Measurements from ENCODE around the gene GRIN2A. TPM values are rescaled to one million over a fixed set of nuclear protein-coding genes. Genes with fewer than 3 reads are reported as not detected.

Gene GRIN2A
- polyA plus RNA-seq, 1 experiment = not detected

DNA sequence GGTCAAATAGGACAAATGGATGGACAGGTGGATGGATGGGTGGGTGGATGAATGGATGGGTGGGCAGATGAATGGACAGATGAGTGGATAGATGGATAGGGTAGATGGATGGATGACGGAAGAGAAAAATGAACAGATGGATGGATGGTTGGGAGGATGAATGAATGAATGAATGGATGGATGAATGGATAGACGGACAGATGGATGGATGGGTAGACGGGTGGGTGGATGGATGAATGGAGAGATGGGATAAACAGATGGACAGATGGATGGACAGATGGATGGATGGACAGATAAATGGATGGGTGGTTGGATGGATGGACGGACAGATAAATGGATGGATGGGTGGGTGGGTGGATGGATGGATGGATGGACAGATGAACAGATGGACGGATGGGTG, 232.8 kb downstream of the GRIN2A start:
- POLR2A ChIA-PET = no interaction called here
- CTCF ChIA-PET = interaction anchor here (0.5 kb wide), 1 partner anchor 38 kb away, joined by 3 read pairs; no protein-coding TSS in a partner anchor
- TF ChIP-seq, protein P1, sequence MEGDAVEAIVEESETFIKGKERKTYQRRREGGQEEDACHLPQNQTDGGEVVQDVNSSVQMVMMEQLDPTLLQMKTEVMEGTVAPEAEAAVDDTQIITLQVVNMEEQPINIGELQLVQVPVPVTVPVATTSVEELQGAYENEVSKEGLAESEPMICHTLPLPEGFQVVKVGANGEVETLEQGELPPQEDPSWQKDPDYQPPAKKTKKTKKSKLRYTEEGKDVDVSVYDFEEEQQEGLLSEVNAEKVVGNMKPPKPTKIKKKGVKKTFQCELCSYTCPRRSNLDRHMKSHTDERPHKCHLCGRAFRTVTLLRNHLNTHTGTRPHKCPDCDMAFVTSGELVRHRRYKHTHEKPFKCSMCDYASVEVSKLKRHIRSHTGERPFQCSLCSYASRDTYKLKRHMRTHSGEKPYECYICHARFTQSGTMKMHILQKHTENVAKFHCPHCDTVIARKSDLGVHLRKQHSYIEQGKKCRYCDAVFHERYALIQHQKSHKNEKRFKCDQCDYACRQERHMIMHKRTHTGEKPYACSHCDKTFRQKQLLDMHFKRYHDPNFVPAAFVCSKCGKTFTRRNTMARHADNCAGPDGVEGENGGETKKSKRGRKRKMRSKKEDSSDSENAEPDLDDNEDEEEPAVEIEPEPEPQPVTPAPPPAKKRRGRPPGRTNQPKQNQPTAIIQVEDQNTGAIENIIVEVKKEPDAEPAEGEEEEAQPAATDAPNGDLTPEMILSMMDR (IDR thresholded peaks at IDR 0.05; ENCODE audit: insufficient read depth, low read depth, low read length) = no peak
- no peaks in the 10 kb centered on the region for H3K27me3 ChIP-seq (ENCODE audit: control insufficient read depth, insufficient read depth, low read length)
- no peaks in the 10 kb centered on the region for H3K36me3 ChIP-seq (ENCODE audit: control insufficient read depth, insufficient read depth, low read length)
- DNase-seq (ENCODE audit: low read depth) = no peak
- no peak overlapping the region for H3K4me3 ChIP-seq (ENCODE audit: low read depth, low read length)

- ChIA-PET POLR2A (no interaction called here), CTCF (interaction anchor here (0.5 kb wide), 1 partner anchor 38 kb away, joined by 3 read pairs; no protein-coding TSS in a partner anchor)
- no peaks in the 10 kb centered on the region for H3K27me3 ChIP-seq (ENCODE audit: control insufficient read depth, insufficient read depth, low read length)
Measured at GRCh38 chr16:9948933-9949332, 233.3 kb downstream of the GRIN2A start.

DNA sequence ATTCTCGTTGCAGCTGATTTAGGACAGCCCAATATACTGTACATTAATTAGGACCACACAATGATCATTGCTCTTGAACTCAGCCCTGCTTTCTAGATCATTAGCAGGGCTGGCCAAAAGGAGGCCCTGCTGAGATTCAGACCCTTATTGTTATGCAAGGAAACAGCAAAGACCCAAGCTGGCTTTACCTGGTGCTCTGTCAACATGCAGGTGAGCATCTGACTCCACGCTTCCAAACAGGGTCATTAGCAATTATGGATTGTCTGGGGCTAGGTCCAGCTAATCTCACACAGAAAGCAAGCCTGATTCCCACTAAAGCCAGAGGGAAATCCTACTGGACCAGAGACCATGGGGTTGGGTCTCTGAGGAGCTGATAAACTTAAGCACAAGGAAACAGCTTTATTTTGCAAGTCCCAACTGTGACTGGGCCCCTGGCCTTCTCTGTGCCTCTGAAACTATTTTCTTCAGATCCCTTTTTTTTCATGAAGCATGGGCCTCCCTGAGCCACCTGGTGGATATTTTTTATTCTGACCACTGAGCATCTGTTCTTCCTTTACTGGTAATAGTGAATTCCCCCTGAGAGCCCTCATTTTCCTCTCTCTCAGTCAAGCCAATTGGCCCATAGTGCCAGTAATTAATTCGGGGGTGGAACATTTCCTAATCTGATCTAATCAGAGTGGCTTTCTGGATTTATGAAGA, 236.1 kb downstream of the GRIN2A start:
- no peak for DNase-seq (ENCODE audit: low read depth)
- ChIA-PET CTCF (no interaction called here), POLR2A (no interaction called here)
- TF ChIP-seq, protein P1 (IDR thresholded peaks at IDR 0.05; ENCODE audit: insufficient read depth, low read depth, low read length) = no peak
- Histone ChIP-seq H3K4me3 (ENCODE audit: low read depth, low read length) (no peak overlapping the region), H3K36me3 (ENCODE audit: control insufficient read depth, insufficient read depth, low read length) (no peaks in the 10 kb centered on the region), H3K27me3 (ENCODE audit: control insufficient read depth, insufficient read depth, low read length) (no peaks in the 10 kb centered on the region)

More at GRCh38 chr16:9948933-9949332, 233.3 kb downstream of the GRIN2A start:
- Histone ChIP-seq H3K36me3 (ENCODE audit: control insufficient read depth, insufficient read depth, low read length) (no peaks in the 10 kb centered on the region), H3K4me3 (ENCODE audit: low read depth, low read length) (no peak overlapping the region)
- no peak for DNase-seq (ENCODE audit: low read depth)
- TF ChIP-seq, protein P1 (IDR thresholded peaks at IDR 0.05; ENCODE audit: insufficient read depth, low read depth, low read length) = no peak

DNA sequence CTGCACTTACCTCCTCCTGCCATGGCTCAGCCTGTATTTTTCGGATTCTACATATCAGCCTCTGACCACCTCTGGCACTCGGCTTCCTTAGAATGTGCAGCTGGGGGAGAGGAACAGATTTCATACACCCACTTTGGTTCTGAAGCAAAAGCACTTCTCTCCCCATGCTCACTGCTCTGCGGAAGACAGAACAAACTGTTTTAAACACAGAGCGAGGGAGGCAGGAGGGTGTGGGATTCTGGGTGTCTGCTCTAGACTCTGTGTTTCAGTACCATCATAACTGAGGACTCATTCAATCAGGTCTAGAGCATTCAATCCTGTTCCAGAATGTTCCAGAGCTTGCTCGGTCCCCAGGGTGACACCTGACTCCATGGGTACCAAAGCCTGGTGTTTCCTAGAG, 239.1 kb downstream of the GRIN2A start:
- TF ChIP-seq, protein P1 (IDR thresholded peaks at IDR 0.05; ENCODE audit: insufficient read depth, low read depth, low read length) = no peak
- no peak for DNase-seq (ENCODE audit: low read depth)
- CTCF ChIA-PET = no interaction called here

GRCh38 chr16:9941245-9941644, 241.0 kb downstream of the GRIN2A start:
- TF ChIP-seq, protein P1 (IDR thresholded peaks at IDR 0.05; ENCODE audit: insufficient read depth, low read depth, low read length) = no peak
- Histone ChIP-seq H3K36me3 (ENCODE audit: control insufficient read depth, insufficient read depth, low read length) (no peaks in the 10 kb centered on the region), H3K27me3 (ENCODE audit: control insufficient read depth, insufficient read depth, low read length) (no peaks in the 10 kb centered on the region), H3K4me3 (ENCODE audit: low read depth, low read length) (no peak overlapping the region)
- ChIA-PET CTCF (no interaction called here), POLR2A (no interaction called here)
- no peak for DNase-seq (ENCODE audit: low read depth)

More for the DNA sequence above, 239.1 kb downstream of the GRIN2A start:
- no peak overlapping the region for H3K4me3 ChIP-seq (ENCODE audit: low read depth, low read length)
- H3K27me3 ChIP-seq (ENCODE audit: control insufficient read depth, insufficient read depth, low read length) = no peaks in the 10 kb centered on the region
- POLR2A ChIA-PET = no interaction called here
- H3K36me3 ChIP-seq (ENCODE audit: control insufficient read depth, insufficient read depth, low read length) = no peaks in the 10 kb centered on the region
